GM12878 (cell line): Measurements from ENCODE around the gene GARIN5B. TPM values are rescaled to one million over a fixed set of nuclear protein-coding genes. Genes with fewer than 3 reads are reported as not detected.

Experiments used
- ATAC-seq: fragments of 200-7000 bp; cut with Tn5 transposase; 3 replicates; pipeline ENCODE4 v1.9.1; 2020; ENCODE audit warnings: mild to moderate bottlenecking, moderate library complexity
- BruUV-seq: library from RNA; stranded (reverse); fragments of 400-500 nt; replicated peaks from 2 replicates; lab custom pipeline; 2021; lab: Mats Ljungman, UMichigan
- CTCF ChIA-PET: fragments of 300-600 bp; sonication (Branson Sonifier 250); formaldehyde crosslinking; extraction: SDS; loops from one replicate; lab custom pipeline; 2021; ENCODE audit warnings: inconsistent platforms; lab: Yijun Ruan, JAX
- POLR2A ChIA-PET: fragments of 350-600 bp; formaldehyde crosslinking; extraction: SDS; loops from one replicate; lab custom pipeline; 2021; ENCODE audit warnings: inconsistent platforms; lab: Charles Lee
- RAD21 ChIA-PET: fragments of 300-600 bp; sonication (Branson Sonifier 250); formaldehyde crosslinking; loops from one replicate; lab custom pipeline; 2023; ENCODE audit warnings: antibody characterized with exemption; ENCODE audit not compliant: unreplicated experiment; lab: Charles Lee
- SMC1A ChIA-PET: fragments of 300-600 bp; sonication (Branson Sonifier 250); formaldehyde crosslinking; loops from one replicate; lab custom pipeline; 2023; ENCODE audit not compliant: unreplicated experiment, uncharacterized antibody; lab: Charles Lee
- DNase-seq: peaks from one replicate; pipeline ENCODE4 v3.0.0-alpha.2; 2011; ENCODE audit warnings: low read depth, low spot score
- FAIRE-seq: peaks from 3 replicates; lab custom pipeline; 2011; peaks lifted over from hg19 to GRCh38; lab: Jason Lieb, UNC
- H2AFZ ChIP-seq: 2 replicates; pipeline ENCODE4 v1.6.0; 2011; ENCODE audit warnings: low read depth, low read length, control low read depth; ENCODE audit not compliant: control insufficient read depth
- H3K27ac ChIP-seq: 2 replicates; pipeline ENCODE4 v1.5.1; 2011; ENCODE audit warnings: control low read depth; ENCODE audit not compliant: control insufficient read depth, insufficient read depth
- H3K27me3 ChIP-seq, 2 experiments: replicated peaks in 1 of 2; 2 replicates each; pipeline versions ENCODE4 v1.6.0 to v1.6.1; 2011; ENCODE audit warnings: low read length in 1 of 2; ENCODE audit not compliant: control insufficient read depth in 2 of 2, insufficient read depth in 2 of 2
- H3K36me3 ChIP-seq, 2 experiments: 2 replicates each; pipeline ENCODE4 v1.5.1; 2011; ENCODE audit warnings: low read length in 1 of 2; ENCODE audit not compliant: control insufficient read depth in 2 of 2, insufficient read depth in 2 of 2
- H3K4me1 ChIP-seq: 2 replicates; pipeline ENCODE4 v1.6.1; 2011; ENCODE audit warnings: mild to moderate bottlenecking, low read length, moderate library complexity, mixed read lengths; ENCODE audit not compliant: control insufficient read depth, insufficient read depth
- H3K4me2 ChIP-seq: 2 replicates; pipeline ENCODE4 v1.6.0; 2011; ENCODE audit warnings: control low read depth; ENCODE audit not compliant: control insufficient read depth, insufficient read depth
- H3K4me3 ChIP-seq: fragments of 200-600 bp; sonication (generic); 2 replicates; pipeline ENCODE4 v1.5.1; 2016
- H3K79me2 ChIP-seq: 2 replicates; pipeline ENCODE4 v1.6.0; 2011; ENCODE audit warnings: low read length; ENCODE audit not compliant: control insufficient read depth, insufficient read depth
- H3K9ac ChIP-seq: 2 replicates; pipeline ENCODE4 v1.8.0; 2011; ENCODE audit warnings: low read length, control low read depth, mixed read lengths; ENCODE audit not compliant: control insufficient read depth, insufficient read depth
- H3K9me3 ChIP-seq: replicated peaks from 3 replicates; pipeline ENCODE4 v1.5.1; 2011; ENCODE audit warnings: mild to moderate bottlenecking, low read length; ENCODE audit not compliant: control insufficient read depth, insufficient read depth
- H4K20me1 ChIP-seq: 2 replicates; pipeline ENCODE4 v1.6.0; 2011; ENCODE audit not compliant: control insufficient read depth, insufficient read depth
- GABPA ChIP-seq: IDR thresholded peaks from 2 replicates; pipeline ENCODE4 v1.6.1; 2014; ENCODE audit warnings: antibody characterized with exemption, low read depth, mild to moderate bottlenecking, inconsistent platforms
- LARP7 ChIP-seq: fragments of 450-650 bp; IDR thresholded peaks from 2 replicates; pipeline ENCODE4 v1.6.1; 2017; ENCODE audit warnings: mild to moderate bottlenecking
- MYB ChIP-seq: fragments of 150-350 bp; IDR thresholded peaks from 2 replicates; pipeline ENCODE4 v1.6.1; 2014; ENCODE audit warnings: mild to moderate bottlenecking, low read depth, low read length, borderline replicate concordance
- POLR2A ChIP-seq: IDR thresholded peaks from 2 replicates; pipeline ENCODE4 v1.6.1; 2011; ENCODE audit warnings: low read depth, mild to moderate bottlenecking, low read length
- SMAD5 ChIP-seq: IDR thresholded peaks from 2 replicates; pipeline ENCODE4 v1.6.1; 2016; ENCODE audit warnings: antibody characterized with exemption, low read depth
- ZNF207 ChIP-seq: fragments of 450-650 bp; IDR thresholded peaks from 2 replicates; pipeline ENCODE4 v1.6.1; 2014; ENCODE audit warnings: antibody characterized with exemption, mild to moderate bottlenecking, borderline replicate concordance
- WGBS: methylation state at CpG from one replicate; pipeline ENCODE4 v1.1.6; 2016; ENCODE audit warnings: low lambda C conversion rate; ENCODE audit not compliant: insufficient replicate concordance, insufficient coverage; ENCODE audit errors: missing lambda C conversion rate; 5-methylcytosine and 5-hydroxymethylcytosine counted together
- in situ Hi-C: fragments of 300-500 bp; cut with MboI; formaldehyde crosslinking; loops from 9 replicates; pipeline ENCODE4 v1.14.3; 2018; ENCODE audit warnings: mixed read lengths
- intact Hi-C: fragments of 100-400 bp; cut with micrococcal nuclease; formaldehyde crosslinking; loops from one replicate; pipeline ENCODE4 v1.14.2; 2022; ENCODE audit not compliant: unreplicated experiment
- polyA plus RNA-seq, 11 experiments: library from polyadenylated mRNA; depleted of rRNA in 4 of 11; unstranded in 6 of 11; stranded (reverse) in 5 of 11; fragments of >200 nt; fragmentation: Nextera tagmentation in 4 of 11; fragmentation: Illumina TruSeq in 1 of 11; extraction: Ambion mirVana in 4 of 11; extraction: Trizol in 1 of 11; gene quantifications; 1 replicate in 1 of 11; 2 replicates in 10 of 11; pipeline versions ENCODE4 v1.2.1 to v1.2.3, GENCODE V29; 2011 to 2016; ENCODE audit warnings: inconsistent platforms in 2 of 11, missing spikeins in 2 of 11, low read depth in 1 of 11
- total RNA-seq, 4 experiments: library from RNA; depleted of rRNA in 3 of 4; stranded (reverse); fragments of >200 nt in 3 of 4; fragmentation: Illumina TruSeq in 1 of 4; extraction: Trizol in 1 of 4; gene quantifications; 2 replicates each; pipeline versions ENCODE4 v1.2.1 to v1.2.3, GENCODE V29; 2013 to 2021

Gene GARIN5B
- total and polyA plus RNA-seq, 10 of the 15 experiments (the other 5 are each of a cell fraction or from before 2014, with no cell fraction given) = not detected

- no peak for DNase-seq
- peaks cover 2% of the 10 kb centered on the region; the same call in 1 of the 2 replicates for H3K79me2 ChIP-seq
- ChIA-PET POLR2A (interaction anchor here (0.7 kb wide), 1 partner anchor 720 kb away, joined by 3 read pairs; no protein-coding TSS in a partner anchor), CTCF (no interaction called here), RAD21 (no interaction called here), SMC1A (no interaction called here)
- H3K36me3 ChIP-seq = no peaks in the 10 kb centered on the region; a peak in 1 of 4 replicates
- H4K20me1 ChIP-seq = no peaks in the 10 kb centered on the region
- no TSS peak for BruUV-seq
- no peak overlapping the region for H3K9ac ChIP-seq
- no peak overlapping the region for H3K4me2 ChIP-seq
- no peaks in the 10 kb centered on the region for H3K9me3 ChIP-seq
- no peak for ATAC-seq
- peaks cover 4% of the 10 kb centered on the region; the same call in 1 of the 2 replicates for H3K4me1 ChIP-seq
- H3K4me3 ChIP-seq = no peak overlapping the region
- no peak for FAIRE-seq
- no peak overlapping the region for H2AFZ ChIP-seq
- WGBS = 92% methylated on average over 43 of the region's 43 CpGs
- no peaks in the 10 kb centered on the region for H3K27me3 ChIP-seq
- TF ChIP-seq MYB (no peak), SMAD5 (no peak), LARP7 (no peak), ZNF207 (no peak)
- in situ Hi-C loops = no loop called here
- intact Hi-C loops = no loop called here
- H3K27ac ChIP-seq = no peak overlapping the region
Measured at GRCh38 chr19:55345818-55346724, 17.0 kb downstream of the GARIN5B start.

GRCh38 chr19:55345101-55345817, 17.8 kb downstream of the GARIN5B start:
- SMC1A ChIA-PET = no interaction called here
- POLR2A ChIA-PET = interaction anchor here (0.5 kb wide), 1 partner anchor 19 kb away, joined by 3 read pairs; no protein-coding TSS in a partner anchor

More at GRCh38 chr19:55345101-55345817, 17.8 kb downstream of the GARIN5B start:
- Histone ChIP-seq H3K4me2 (no peak overlapping the region), H4K20me1 (no peaks in the 10 kb centered on the region), H3K4me1 (peaks cover 4% of the 10 kb centered on the region; the same call in 1 of the 2 replicates), H3K79me2 (peaks cover 4% of the 10 kb centered on the region), H3K4me3 (no peak overlapping the region), H3K36me3 (no peaks in the 10 kb centered on the region; a peak in 1 of 4 replicates), H3K9ac (no peak overlapping the region), H2AFZ (no peak overlapping the region), H3K27ac (no peak overlapping the region), H3K27me3 (no peaks in the 10 kb centered on the region), H3K9me3 (no peaks in the 10 kb centered on the region)
- FAIRE-seq (no peak), ATAC-seq (no peak), DNase-seq (no peak)
- RAD21 ChIA-PET = no interaction called here
- in situ Hi-C loops = no loop called here
- CTCF ChIA-PET = no interaction called here
- no TSS peak for BruUV-seq
- intact Hi-C loops = no loop called here
- WGBS = 78% methylated on average over 19 of the region's 22 CpGs
- no peak for TF ChIP-seq MYB
- 0 out of 2 replicates have a peak, but pooled peaks have one; percentile 21 for TF ChIP-seq POLR2A
- no peak for TF ChIP-seq GABPA
